ENCODE measurements around the gene KIF26B.

The KIF26B gene

GRCh38 chr1:245172829-245173228 is 18.0 kb downstream of the KIF26B start:
- DNase-seq: no peak

DNA sequence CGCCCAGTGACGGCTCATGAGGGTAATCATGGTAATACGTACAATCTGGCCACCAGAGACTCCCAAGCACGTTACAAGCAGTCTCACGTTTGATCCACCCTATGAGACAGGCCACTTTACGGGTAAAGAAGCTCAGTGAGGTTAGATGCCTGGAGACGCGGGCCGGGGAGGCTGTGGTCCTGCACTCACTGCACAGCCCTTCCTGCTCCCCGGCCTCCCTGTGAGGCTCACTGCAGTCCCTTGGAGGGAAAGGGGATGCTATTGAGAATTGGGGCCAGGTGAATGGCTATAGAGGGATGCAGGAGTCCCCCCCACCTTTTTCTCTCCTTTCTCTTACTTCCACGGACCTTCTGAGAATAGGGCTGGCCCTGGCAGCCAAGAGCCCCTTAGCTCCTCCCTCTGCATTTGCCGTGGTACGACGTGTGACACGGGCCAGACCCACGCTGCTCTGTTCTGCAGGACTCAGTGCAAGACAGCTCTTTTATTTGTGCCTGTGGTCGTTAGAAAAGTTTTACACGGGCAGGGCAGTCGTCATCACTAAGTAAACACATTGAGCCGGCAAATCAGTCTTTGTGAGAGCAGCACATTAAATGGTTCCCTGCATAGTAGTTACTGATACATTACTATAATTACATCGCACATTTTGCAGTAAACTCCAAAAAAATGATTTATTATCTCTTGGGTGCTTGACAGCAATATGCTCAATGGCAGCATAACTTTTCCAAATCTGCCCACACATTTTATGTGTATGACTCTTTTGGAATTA is 18.8 kb downstream of the KIF26B start:
- peak; percentile 50 for DNase-seq

- no peak for DNase-seq
These were observed 22.5 kb downstream of the KIF26B start for GRCh38 chr1:245177071-245177900.

DNA sequence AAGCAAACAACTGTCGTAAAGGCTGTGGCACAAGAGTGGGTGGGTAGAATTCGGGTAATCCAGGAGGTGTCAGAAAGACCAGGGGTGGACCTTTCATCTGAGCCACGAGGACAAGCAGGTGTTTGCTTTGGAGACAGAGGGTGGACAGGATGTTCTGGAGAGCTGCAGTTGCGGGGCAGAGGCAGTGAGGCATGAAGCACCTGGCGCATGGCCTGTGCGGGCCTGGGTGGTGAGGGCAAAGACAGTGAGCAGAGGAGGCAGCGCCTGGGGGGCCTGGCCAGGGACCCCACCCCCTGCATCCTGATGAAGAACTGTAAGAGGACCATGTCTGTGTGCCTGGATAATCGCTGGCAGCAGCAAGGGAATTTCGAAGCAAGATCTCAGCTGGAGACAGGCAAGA is 24.9 kb downstream of the KIF26B start:
- no peak for DNase-seq

- DNase-seq: no peak
These were observed 25.8 kb downstream of the KIF26B start for GRCh38 chr1:245180496-245181157.

- DNase-seq: no peak
These were observed 26.4 kb downstream of the KIF26B start for GRCh38 chr1:245181158-245181517.

- no peak for DNase-seq
These were observed 27.2 kb downstream of the KIF26B start for GRCh38 chr1:245182028-245182427.

DNA sequence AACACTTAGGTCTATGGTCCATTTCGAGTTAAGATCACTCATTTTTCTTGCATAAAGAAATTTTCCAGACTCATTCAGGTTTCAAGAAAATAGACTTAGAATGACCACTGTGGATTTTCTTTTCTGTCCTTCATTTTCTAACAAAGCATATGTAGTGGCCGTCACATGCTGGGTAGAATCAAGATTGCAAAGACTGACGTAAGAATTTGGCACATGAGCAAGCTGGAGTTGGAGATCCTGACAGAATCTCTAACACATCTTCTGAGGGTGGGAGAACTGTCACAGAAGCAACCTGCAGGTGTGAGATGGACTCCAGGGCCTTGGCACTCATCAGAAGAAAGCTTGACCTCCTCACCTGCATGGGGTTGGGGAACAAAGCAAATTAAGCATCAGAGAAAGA is 28.6 kb downstream of the KIF26B start:
- DNase-seq: no peak

DNA sequence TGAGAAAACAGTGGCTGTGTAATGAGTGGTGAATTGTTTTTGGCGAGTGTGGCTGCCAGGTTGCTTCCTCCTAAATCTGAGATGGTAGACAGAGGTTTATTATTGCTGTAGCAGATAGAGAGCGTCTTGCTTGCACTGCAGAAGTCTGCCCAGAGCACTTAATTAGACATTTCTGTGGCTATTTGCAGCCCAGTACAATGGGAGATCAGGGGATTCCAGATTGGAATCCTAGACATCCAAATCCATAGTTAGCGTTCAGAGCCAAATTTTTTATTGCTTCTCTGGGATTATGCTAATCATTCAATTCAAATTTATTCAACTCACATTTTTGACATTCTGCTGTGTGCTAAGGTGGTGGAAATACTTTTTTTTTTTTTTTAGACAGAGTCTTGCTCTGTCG is 30.0 kb downstream of the KIF26B start:
- no peak for DNase-seq

- no peak for DNase-seq
These were observed 33.6 kb downstream of the KIF26B start for GRCh38 chr1:245188403-245188802.

- DNase-seq: no peak
These were observed 40.6 kb downstream of the KIF26B start for GRCh38 chr1:245195398-245195797.

DNA sequence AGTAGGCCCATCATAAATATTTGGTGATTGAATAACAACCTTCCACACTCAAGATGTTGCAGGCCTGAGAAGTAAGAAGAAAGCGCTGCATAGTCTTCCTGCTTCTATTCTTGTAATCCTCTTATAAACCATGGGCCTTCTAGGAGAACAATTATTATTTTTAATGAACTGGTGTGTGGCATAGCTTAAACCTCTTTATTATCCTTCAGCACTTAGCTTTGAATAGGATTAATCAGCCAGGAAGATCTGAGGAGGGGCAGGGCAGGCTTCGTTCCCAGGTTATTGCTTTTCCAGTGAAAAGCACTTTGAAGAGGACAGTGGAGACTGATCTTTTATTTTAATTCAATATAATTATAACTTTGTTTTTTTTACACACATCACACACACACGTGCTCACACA is 42.3 kb downstream of the KIF26B start:
- no peak for DNase-seq

GRCh38 chr1:245197911-245198379 is 43.2 kb downstream of the KIF26B start:
- peak; percentile 86 for DNase-seq

DNA sequence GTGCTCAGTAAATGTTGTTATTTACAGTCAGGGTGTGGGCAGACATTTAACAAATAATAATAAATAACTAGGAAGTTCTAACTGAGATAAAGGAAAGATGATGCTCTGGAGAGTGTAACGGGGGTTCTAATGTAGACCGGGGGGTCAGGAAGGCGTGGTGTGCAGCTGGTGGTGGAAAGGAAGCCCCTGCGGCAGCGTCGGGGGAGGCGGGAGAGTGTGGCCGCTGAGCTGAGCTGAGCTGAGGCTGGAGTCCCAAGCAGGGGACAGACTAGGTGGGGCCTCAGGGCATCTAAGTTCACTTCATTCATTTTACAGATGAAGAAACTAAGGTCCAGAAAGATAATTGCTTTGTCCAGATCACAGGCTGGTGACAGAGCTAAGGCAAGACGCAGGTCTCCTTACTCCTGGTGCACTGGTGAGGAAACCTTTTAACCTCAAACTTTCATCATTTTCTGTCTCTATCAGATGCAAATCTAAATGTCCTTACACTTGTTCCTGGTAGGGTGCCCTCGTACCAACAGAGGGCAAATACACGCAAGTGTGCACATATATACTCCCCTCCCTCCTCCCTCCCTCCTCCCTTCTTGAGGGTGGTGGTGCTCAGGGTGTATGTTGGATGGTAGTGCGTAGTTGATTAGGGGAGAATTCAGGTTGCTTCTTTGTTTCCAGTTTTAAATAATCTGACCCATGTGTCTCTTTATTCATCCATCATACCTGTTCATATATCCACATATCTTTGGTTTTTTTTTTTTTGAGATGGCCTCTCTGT is 44.1 kb downstream of the KIF26B start:
- no peak for DNase-seq

DNA sequence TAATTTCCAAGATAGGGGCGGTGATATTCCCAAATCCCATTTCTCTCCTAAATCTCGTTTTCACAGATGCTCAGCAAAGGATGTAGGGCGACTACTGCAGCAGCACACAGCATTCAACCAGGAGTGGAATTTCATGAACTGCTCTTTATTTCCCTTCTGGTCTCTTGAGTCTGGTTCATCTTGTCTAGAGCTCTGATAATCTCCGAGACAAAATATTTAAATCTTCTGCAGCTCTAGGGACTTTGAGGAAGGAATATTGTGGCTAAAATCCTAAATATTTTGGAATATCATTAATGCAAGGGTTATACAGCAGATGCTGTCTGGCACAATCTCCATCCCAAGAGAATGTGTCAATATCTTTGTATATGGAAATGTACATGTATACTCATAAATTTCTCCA is 45.4 kb downstream of the KIF26B start:
- DNase-seq: no peak

DNA sequence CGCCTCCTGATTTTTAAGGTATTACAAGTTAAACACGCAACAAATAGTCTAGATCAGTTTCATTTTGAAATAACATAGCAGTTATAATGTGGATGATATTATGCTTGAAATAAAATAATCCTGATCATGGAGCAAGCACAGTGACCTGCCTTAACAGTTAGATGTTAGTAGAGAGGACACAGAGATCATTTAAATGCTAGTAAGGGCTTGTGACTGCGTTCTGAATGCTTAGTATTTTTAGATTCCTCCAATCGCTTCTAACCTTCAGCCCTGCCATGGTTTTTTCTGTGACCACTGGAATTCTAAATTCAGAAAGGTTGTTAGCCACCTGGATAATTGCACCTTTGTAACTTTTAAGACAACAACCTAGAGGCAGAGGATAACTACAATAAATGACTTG is 46.4 kb downstream of the KIF26B start:
- DNase-seq: no peak

- DNase-seq: no peak
These were observed 47.0 kb downstream of the KIF26B start for GRCh38 chr1:245201827-245202226.

DNA sequence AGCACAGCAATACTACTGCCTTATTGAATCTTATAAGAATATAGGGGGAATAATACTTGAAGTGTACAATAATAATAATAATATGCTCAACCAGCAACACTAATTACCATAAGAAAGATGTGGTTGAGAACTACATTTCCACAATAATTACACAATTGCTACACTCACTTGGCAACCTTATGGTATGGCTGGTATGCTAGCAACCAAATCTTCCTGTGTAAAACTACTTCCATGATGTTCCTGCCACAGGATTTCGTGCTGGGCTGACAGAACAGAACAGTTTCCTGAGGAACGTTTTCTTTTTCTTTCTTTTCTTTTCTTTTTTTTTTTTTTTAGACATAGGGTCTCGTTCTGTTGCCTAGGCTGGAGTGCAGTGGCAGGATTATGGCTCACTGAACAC is 50.6 kb downstream of the KIF26B start:
- peak; percentile 54 for DNase-seq

- DNase-seq: no peak
These were observed 51.1 kb downstream of the KIF26B start for GRCh38 chr1:245205864-245206263.

DNA sequence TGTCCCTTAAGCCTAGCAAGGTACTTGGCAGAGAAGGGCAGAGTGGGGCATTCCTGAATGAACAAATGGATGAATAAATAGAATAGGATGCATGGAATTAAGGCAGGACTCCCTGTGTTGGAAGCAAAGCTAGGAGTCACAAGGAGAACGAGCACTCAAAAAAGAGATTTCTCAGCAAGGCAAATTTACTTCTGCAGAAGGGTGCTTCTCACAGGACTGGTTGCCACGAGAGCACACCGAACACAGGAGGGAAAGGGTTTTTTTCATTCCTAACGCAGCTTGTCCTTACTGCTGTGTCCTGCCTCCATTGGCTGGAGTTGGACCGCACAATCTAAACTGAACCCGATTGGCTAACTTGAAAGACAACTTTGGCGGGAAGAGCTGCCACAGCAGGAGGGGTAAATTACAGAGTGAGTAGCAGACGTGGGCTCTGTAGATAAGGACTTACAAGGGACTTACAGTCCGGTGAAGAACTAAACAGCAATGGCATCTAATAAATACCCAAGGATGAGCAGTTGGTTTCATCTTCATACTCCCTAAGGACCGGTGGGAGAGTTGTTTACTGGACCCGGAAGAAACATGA is 52.4 kb downstream of the KIF26B start:
- DNase-seq: no peak

- DNase-seq: no peak
These were observed 53.0 kb downstream of the KIF26B start for GRCh38 chr1:245207801-245208200.
